HepG2 (cell line): ENCODE data around the gene KIAA1217. TPM values are rescaled to one million over a fixed set of nuclear protein-coding genes. Genes with fewer than 3 reads are reported as not detected.
"Not testable (repeated sequence)": the region's sequence is repeated elsewhere in the genome, so short reads cannot be mapped to it uniquely, and the experiment has no call there.

Source experiments
- ATAC-seq: fragments of 200-7000 bp; cut with Tn5 transposase; 3 replicates; pipeline ENCODE4 v1.9.1; 2020; ENCODE audit warnings: mild to moderate bottlenecking, moderate library complexity
- BruUV-seq: library from RNA; stranded (reverse); fragments of 400-500 nt; replicated peaks from 2 replicates; lab custom pipeline; 2021; lab: Mats Ljungman, UMichigan
- CTCF ChIA-PET: fragments of 300-600 bp; formaldehyde crosslinking; extraction: SDS; loops from one replicate; lab custom pipeline; 2021; ENCODE audit warnings: low total read pairs, inconsistent platforms, low intra/inter-chr PET ratio; lab: Yijun Ruan, JAX
- POLR2A ChIA-PET: fragments of 350-600 bp; sonication (Branson Sonifier 250); formaldehyde crosslinking; loops from one replicate; lab custom pipeline; 2020; ENCODE audit warnings: antibody characterized with exemption, inconsistent platforms; lab: Yijun Ruan, JAX
- DNase-seq: peaks from one replicate; pipeline ENCODE4 v3.0.0-alpha.2; 2015; ENCODE audit warnings: low spot score
- FAIRE-seq: peaks from 3 replicates; lab custom pipeline; 2011; peaks lifted over from hg19 to GRCh38; lab: Jason Lieb, UNC
- H2AFZ ChIP-seq: one replicate; pipeline ENCODE4 v1.6.1; 2011; ENCODE audit warnings: low read length, inconsistent platforms
- H3K27ac ChIP-seq: fragments of 300-600 bp; 3 replicates; pipeline ENCODE4 v1.8.0; 2011; ENCODE audit warnings: mixed run types, mild to moderate bottlenecking, mixed read lengths, low read length, inconsistent platforms; ENCODE audit not compliant: insufficient read depth; ENCODE audit errors: extremely low read length
- H3K27me3 ChIP-seq, 2 experiments: fragments of 200-600 bp in 1 of 2; 2 replicates in 1 of 2; 3 replicates in 1 of 2; pipeline versions ENCODE4 v1.6.0 to v1.8.0; 2011; ENCODE audit warnings: low read length in 2 of 2, mild to moderate bottlenecking in 2 of 2, moderate library complexity in 2 of 2, inconsistent platforms in 1 of 2; ENCODE audit not compliant: insufficient read depth in 2 of 2, control insufficient read depth in 1 of 2
- H3K36me3 ChIP-seq, 2 experiments: fragments of 200-600 bp in 1 of 2; replicated peaks in 1 of 2; 2 replicates in 1 of 2; 3 replicates in 1 of 2; pipeline versions ENCODE4 v1.5.1 to v1.8.0; 2011; ENCODE audit warnings: low read length in 2 of 2, inconsistent platforms in 1 of 2; ENCODE audit not compliant: insufficient read depth in 2 of 2, control insufficient read depth in 1 of 2
- H3K4me1 ChIP-seq: 2 replicates; pipeline ENCODE4 v1.5.1; 2012; ENCODE audit warnings: low read length, inconsistent platforms; ENCODE audit not compliant: insufficient read depth
- H3K4me2 ChIP-seq: 2 replicates; pipeline ENCODE4 v1.6.0; 2011; ENCODE audit warnings: low read depth, low read length, inconsistent platforms
- H3K4me3 ChIP-seq, 3 experiments: fragments of 200-600 bp in 1 of 3; sonication (generic), shearing (Covaris generic) in 1 of 3; replicated peaks in 1 of 3; 2 replicates each; pipeline ENCODE4 v1.5.1; 2011 to 2016; ENCODE audit warnings: low read length in 3 of 3, inconsistent platforms in 2 of 3, low read depth in 2 of 3, mild to moderate bottlenecking in 2 of 3, control low read depth in 1 of 3, mixed read lengths in 1 of 3; ENCODE audit not compliant: insufficient read depth in 1 of 3
- H3K79me2 ChIP-seq: one replicate; pipeline ENCODE4 v1.6.1; 2011; ENCODE audit warnings: low read length, inconsistent platforms; ENCODE audit not compliant: insufficient read depth
- H3K9ac ChIP-seq: 2 replicates; pipeline ENCODE4 v1.6.0; 2011; ENCODE audit warnings: mild to moderate bottlenecking, low read depth, low read length, inconsistent platforms; ENCODE audit not compliant: insufficient read depth
- H3K9me3 ChIP-seq: 2 replicates; pipeline ENCODE4 v1.5.1; 2012; ENCODE audit warnings: mild to moderate bottlenecking, low read length
- H4K20me1 ChIP-seq: 2 replicates; pipeline ENCODE4 v1.6.0; 2011; ENCODE audit warnings: inconsistent platforms, mild to moderate bottlenecking, low read length, moderate library complexity; ENCODE audit not compliant: insufficient read depth
- DMTF1 ChIP-seq: sonication (generic); formaldehyde crosslinking; IDR thresholded peaks from 2 replicates; pipeline ENCODE4 v1.4.0; 2020; ENCODE audit warnings: mild to moderate bottlenecking, missing genetic modification reagents
- HDAC1 ChIP-seq: sonication (generic); formaldehyde crosslinking; IDR thresholded peaks from 2 replicates; pipeline ENCODE4 v1.5.1; 2020; ENCODE audit warnings: mild to moderate bottlenecking, missing genetic modification reagents
- MTF2 ChIP-seq: sonication (generic); formaldehyde crosslinking; IDR thresholded peaks from 2 replicates; pipeline ENCODE4 v1.5.0; 2020; ENCODE audit warnings: missing genetic modification reagents, borderline replicate concordance
- PREB ChIP-seq: sonication (generic); formaldehyde crosslinking; IDR thresholded peaks from 2 replicates; pipeline ENCODE4 v1.4.0; 2020; ENCODE audit warnings: missing genetic modification reagents
- U2AF2 ChIP-seq: fragments of 200-400 bp; formaldehyde crosslinking; IDR thresholded peaks from 2 replicates; pipeline ENCODE4 v1.6.1; 2017; ENCODE audit warnings: low read depth, mild to moderate bottlenecking, low read length
- ZBTB38 ChIP-seq: sonication (generic); formaldehyde crosslinking; IDR thresholded peaks from 2 replicates; pipeline ENCODE4 v1.5.1; 2020; ENCODE audit warnings: mild to moderate bottlenecking, missing genetic modification reagents
- ZNF232 ChIP-seq: sonication (generic); formaldehyde crosslinking; IDR thresholded peaks from 2 replicates; pipeline ENCODE4 v1.4.0; 2020; ENCODE audit warnings: missing genetic modification reagents, borderline replicate concordance
- ZNF644 ChIP-seq: IDR thresholded peaks from 2 replicates; pipeline ENCODE4 v1.6.1; 2016; ENCODE audit warnings: low read depth
- ZNF670 ChIP-seq: sonication (generic); formaldehyde crosslinking; IDR thresholded peaks from 2 replicates; pipeline ENCODE4 v1.8.0; 2022; ENCODE audit warnings: mild to moderate bottlenecking, missing genetic modification reagents, borderline replicate concordance
- ZXDC ChIP-seq: sonication (generic); formaldehyde crosslinking; IDR thresholded peaks from 2 replicates; pipeline ENCODE4 v1.5.0; 2020; ENCODE audit warnings: mild to moderate bottlenecking, missing genetic modification reagents
- WGBS: methylation state at CpG from one replicate; pipeline ENCODE4 v1.1.6; 2017; ENCODE audit warnings: low lambda C conversion rate; 5-methylcytosine and 5-hydroxymethylcytosine counted together
- in situ Hi-C: cut with HindIII; loops from 2 replicates; pipeline ENCODE4 v1.10.0; 2017; ENCODE audit warnings: low pct_unique_long_range_greater_than_20kb; ENCODE audit not compliant: extremely low pct_ligation_motif_present
- intact Hi-C: fragments of 100-400 bp; cut with micrococcal nuclease; formaldehyde crosslinking; loops from one replicate; pipeline ENCODE4 v1.10.0; 2022; ENCODE audit not compliant: unreplicated experiment
- polyA plus RNA-seq, 8 experiments: library from polyadenylated mRNA; depleted of rRNA in 3 of 8; stranded (reverse) in 7 of 8; unstranded in 1 of 8; fragments of >200 nt; fragmentation: Illumina TruSeq in 4 of 8; extraction: Trizol in 4 of 8; gene quantifications; 2 replicates each; pipeline versions ENCODE4 v1.2.1 to v1.2.3, GENCODE V29; 2011 to 2016; ENCODE audit warnings: low read depth in 4 of 8, missing spikeins in 1 of 8, mixed read lengths in 1 of 8; ENCODE audit not compliant: insufficient read depth in 1 of 8
- total RNA-seq, 5 experiments: library from RNA; depleted of rRNA; stranded (reverse); fragments of >200 nt; fragmentation: Illumina TruSeq; extraction: Trizol; gene quantifications; 2 replicates each; pipeline ENCODE4 v1.2.3, GENCODE V29; 2016; ENCODE audit warnings: low read depth in 1 of 5

Gene KIAA1217
- total and polyA plus RNA-seq, 2 of the 13 experiments (the other 11 are each of a cell fraction or from before 2014, with no cell fraction given): 4.6 to 10.9 TPM

GRCh38 chr10:24350070-24350921, 141.4 kb downstream of the KIAA1217 start (continued):
- TF ChIP-seq ZXDC (no peak), MTF2 (no peak)
- TF ChIP-seq, all 625 proteins: peak for 0

GRCh38 chr10:24350922-24351225, 141.9 kb downstream of the KIAA1217 start:
- ATAC-seq, intact Hi-C loops, H4K20me1 ChIP-seq, H3K27me3 ChIP-seq, H3K79me2 ChIP-seq, in situ Hi-C loops, BruUV-seq, FAIRE-seq, CTCF ChIA-PET, H3K36me3 ChIP-seq, H3K9me3 ChIP-seq, H3K9ac ChIP-seq, H3K4me3 ChIP-seq, DNase-seq, H2AFZ ChIP-seq, H3K27ac ChIP-seq, H3K4me2 ChIP-seq, H3K4me1 ChIP-seq, POLR2A ChIA-PET: not testable (repeated sequence)
- WGBS: 96% methylated on average over 7 of the region's 7 CpGs

- peaks cover 0 to 3% of the 10 kb centered on the region in 2 experiments; a peak in 1 of 5 replicates for H3K36me3 ChIP-seq
- no peaks in the 10 kb centered on the region for H3K27me3 ChIP-seq
- H3K79me2 ChIP-seq: no peaks in the 10 kb centered on the region
- no peak overlapping the region for H2AFZ ChIP-seq
- WGBS: 94% methylated on average over 4 of the region's 4 CpGs
- no peak overlapping the region for H3K27ac ChIP-seq
- POLR2A ChIA-PET: no interaction called here
- no peak overlapping the region for H3K4me2 ChIP-seq
- no peaks in the 10 kb centered on the region for H3K9me3 ChIP-seq
- ATAC-seq: no peak
- H3K4me1 ChIP-seq: no peaks in the 10 kb centered on the region
- BruUV-seq: no TSS peak
- no peaks in the 10 kb centered on the region for H4K20me1 ChIP-seq
- no peak overlapping the region for H3K4me3 ChIP-seq
- CTCF ChIA-PET: no interaction called here
- in situ Hi-C loops (no loop called here), intact Hi-C loops (no loop called here)
- DNase-seq: no peak
- no peak for FAIRE-seq
- no peak overlapping the region for H3K9ac ChIP-seq
- TF ChIP-seq HDAC1 (CRISPR knock-in tag) (no peak), DMTF1 (no peak), ZBTB38 (no peak), PREB (CRISPR knock-in tag) (no peak), ZNF644 (CRISPR knock-in tag) (no peak), ZNF670 (no peak), U2AF2 (no peak), ZNF232 (CRISPR knock-in tag) (no peak)
Measured at GRCh38 chr10:24351961-24352360, 143.0 kb downstream of the KIAA1217 start.
